H9 (cell line): ENCODE measurements around the gene HIRIP3. TPM values are rescaled to one million over a fixed set of nuclear protein-coding genes. Genes with fewer than 3 reads are reported as not detected.

Experiments used
- DNase-seq: peaks from one replicate; pipeline ENCODE4 v3.0.0-alpha.2; 2017
- H2AFZ ChIP-seq: one replicate; pipeline ENCODE4 v1.6.1; 2013; ENCODE audit warnings: mild to moderate bottlenecking, low read length, control low read depth, moderate library complexity
- H2AK5ac ChIP-seq: 2 replicates; pipeline ENCODE4 v1.6.1; 2013; ENCODE audit warnings: low read length, control low read depth, mixed read lengths; ENCODE audit not compliant: insufficient read length
- H2BK120ac ChIP-seq: one replicate; pipeline ENCODE4 v1.6.1; 2013; ENCODE audit warnings: low read depth, mild to moderate bottlenecking, low read length, control low read depth, inconsistent platforms; ENCODE audit not compliant: poor library complexity, severe bottlenecking
- H2BK12ac ChIP-seq: 2 replicates; pipeline ENCODE4 v1.6.1; 2013; ENCODE audit warnings: low read length, control low read depth, mixed read lengths, low read depth; ENCODE audit not compliant: insufficient read length
- H2BK15ac ChIP-seq: 2 replicates; pipeline ENCODE4 v1.6.1; 2013; ENCODE audit warnings: low read depth, low read length, control low read depth
- H2BK20ac ChIP-seq: one replicate; pipeline ENCODE4 v1.6.1; 2013; ENCODE audit warnings: low read depth, mild to moderate bottlenecking, low read length, control low read depth, inconsistent platforms; ENCODE audit not compliant: poor library complexity, severe bottlenecking
- H2BK5ac ChIP-seq: 2 replicates; pipeline ENCODE4 v1.6.1; 2013; ENCODE audit warnings: low read length, control low read depth, mixed read lengths; ENCODE audit not compliant: insufficient read length
- H3K14ac ChIP-seq: 2 replicates; pipeline ENCODE4 v1.6.1; 2013; ENCODE audit warnings: low read length, control low read depth; ENCODE audit not compliant: insufficient read depth
- H3K18ac ChIP-seq: 2 replicates; pipeline ENCODE4 v1.6.1; 2013; ENCODE audit warnings: low read depth, mild to moderate bottlenecking, mixed read lengths, low read length, control low read depth; ENCODE audit not compliant: insufficient read length
- H3K23ac ChIP-seq: 2 replicates; pipeline ENCODE4 v1.6.1; 2013; ENCODE audit warnings: low read length, control low read depth, mixed read lengths, low read depth; ENCODE audit not compliant: insufficient read length
- H3K23me2 ChIP-seq: 2 replicates; pipeline ENCODE4 v1.6.1; 2013; ENCODE audit warnings: low read depth, mild to moderate bottlenecking, mixed read lengths, low read length, control low read depth; ENCODE audit not compliant: insufficient read length, poor library complexity, severe bottlenecking
- H3K27ac ChIP-seq: 2 replicates; pipeline ENCODE4 v1.5.1; 2013; ENCODE audit warnings: low read length, control low read depth, mixed read lengths, low read depth; ENCODE audit not compliant: insufficient read length
- H3K27me3 ChIP-seq: 2 replicates; pipeline ENCODE4 v1.6.1; 2013; ENCODE audit warnings: low read length, control low read depth, inconsistent platforms; ENCODE audit not compliant: insufficient read depth
- H3K4ac ChIP-seq: 2 replicates; pipeline ENCODE4 v1.6.1; 2013; ENCODE audit warnings: low read depth, mild to moderate bottlenecking, control low read depth, inconsistent platforms, low read length, moderate library complexity
- H3K4me1 ChIP-seq: 2 replicates; pipeline ENCODE4 v1.6.1; 2013; ENCODE audit warnings: low read length, control low read depth, inconsistent platforms; ENCODE audit not compliant: insufficient read depth
- H3K4me2 ChIP-seq: 2 replicates; pipeline ENCODE4 v1.6.1; 2013; ENCODE audit warnings: low read length, control low read depth, mixed read lengths; ENCODE audit not compliant: insufficient read length, insufficient read depth
- H3K56ac ChIP-seq: 2 replicates; pipeline ENCODE4 v1.6.1; 2013; ENCODE audit warnings: low read depth, mild to moderate bottlenecking, mixed read lengths, low read length, control low read depth; ENCODE audit not compliant: insufficient read length
- H3K79me1 ChIP-seq: 2 replicates; pipeline ENCODE4 v1.6.1; 2013; ENCODE audit warnings: low read depth, mild to moderate bottlenecking, moderate library complexity, low read length, control low read depth, inconsistent platforms; ENCODE audit not compliant: insufficient read depth, poor library complexity, severe bottlenecking
- H3K79me2 ChIP-seq: 2 replicates; pipeline ENCODE4 v1.6.1; 2013; ENCODE audit warnings: low read length, control low read depth, inconsistent platforms; ENCODE audit not compliant: insufficient read depth
- H3K9ac ChIP-seq: 2 replicates; pipeline ENCODE4 v1.6.1; 2013; ENCODE audit warnings: low read length, control low read depth, mixed read lengths; ENCODE audit not compliant: insufficient read length; ENCODE audit errors: extremely low read depth
- H3K9me3 ChIP-seq: one replicate; pipeline ENCODE4 v1.6.1; 2013; ENCODE audit warnings: low read depth, low read length, inconsistent platforms; ENCODE audit not compliant: control insufficient read depth
- H3T11ph ChIP-seq: one replicate; pipeline ENCODE4 v1.6.1; 2013; ENCODE audit warnings: mild to moderate bottlenecking, low read length, control low read depth, inconsistent platforms
- H4K20me1 ChIP-seq: one replicate; pipeline ENCODE4 v1.6.1; 2013; ENCODE audit not compliant: control insufficient read depth, insufficient read length, insufficient read depth
- H4K5ac ChIP-seq: 2 replicates; pipeline ENCODE4 v1.6.1; 2013; ENCODE audit warnings: low read depth, mild to moderate bottlenecking, mixed read lengths, low read length, control low read depth; ENCODE audit not compliant: insufficient read length
- H4K8ac ChIP-seq: replicated peaks from 2 replicates; pipeline ENCODE4 v1.6.1; 2013; ENCODE audit warnings: low read length, control low read depth, mixed read lengths, low read depth; ENCODE audit not compliant: insufficient read length
- H4K91ac ChIP-seq: 2 replicates; pipeline ENCODE4 v1.6.1; 2013; ENCODE audit warnings: low read depth, mild to moderate bottlenecking, moderate library complexity, mixed read lengths, low read length, control low read depth; ENCODE audit not compliant: insufficient read length
- H3K27ac Mint-ChIP-seq, 3 experiments: 2 replicates in 2 of 3; 3 replicates in 1 of 3; pipeline ENCODE4 v1.8.0; 2020 to 2021; ENCODE audit warnings: mixed read lengths in 3 of 3, mild to moderate bottlenecking in 1 of 3, moderate library complexity in 1 of 3
- H3K27me3 Mint-ChIP-seq: 2 replicates; pipeline ENCODE4 v1.8.0; 2021; ENCODE audit warnings: low read depth, mild to moderate bottlenecking, moderate library complexity, mixed read lengths
- H3K36me3 Mint-ChIP-seq, 3 experiments: 2 replicates in 2 of 3; 3 replicates in 1 of 3; pipeline ENCODE4 v1.8.0; 2020 to 2021; ENCODE audit warnings: low read depth in 3 of 3, mixed read lengths in 3 of 3; ENCODE audit not compliant: insufficient read depth in 1 of 3
- H3K4me1 Mint-ChIP-seq, 2 experiments: 2 replicates each; pipeline ENCODE4 v1.8.0; 2020; ENCODE audit warnings: mixed read lengths in 2 of 2
- H3K4me3 Mint-ChIP-seq, 2 experiments: 2 replicates in 1 of 2; 3 replicates in 1 of 2; pipeline ENCODE4 v1.8.0; 2020 to 2021; ENCODE audit warnings: mild to moderate bottlenecking in 2 of 2, mixed read lengths in 2 of 2, moderate library complexity in 1 of 2
- H3K9me3 Mint-ChIP-seq, 2 experiments: 2 replicates in 1 of 2; 3 replicates in 1 of 2; pipeline ENCODE4 v1.8.0; 2020; ENCODE audit warnings: mild to moderate bottlenecking in 2 of 2, mixed read lengths in 2 of 2, moderate library complexity in 1 of 2
- CTCF ChIP-seq: fragments of 200-600 bp; sonication (generic); conservative IDR thresholded peaks from 3 replicates; pipeline ENCODE4 v1.8.0; 2021; ENCODE audit warnings: antibody characterized with exemption, mild to moderate bottlenecking
- WGBS: extraction: QIAGEN DNeasy Blood & Tissue Kit; methylation state at CpG from one replicate; pipeline ENCODE4 v1.1.7; 2013; ENCODE audit warnings: missing lambda C conversion rate, low lambda C conversion rate, mixed read lengths; ENCODE audit not compliant: insufficient read length; ENCODE audit errors: extremely low coverage; 5-methylcytosine and 5-hydroxymethylcytosine counted together
- total RNA-seq: library from RNA; stranded (reverse); gene quantifications from 2 replicates; pipeline ENCODE4 v1.2.1, GENCODE V29; 2021

HIRIP3 gene
- total RNA-seq, 1 experiment from 2014 or later, result 21.6 TPM

- peak; percentile 87 for DNase-seq
- no peak overlapping the region for H3K18ac ChIP-seq
- H3K9me3 ChIP-seq, result no peaks in the 10 kb centered on the region
- peak overlapping the region; percentile 76 for H3K4me2 ChIP-seq
- Mint-ChIP-seq H3K4me3 (peak overlapping the region; percentile 73 to 90), H3K27me3 (peaks cover 44% of the 10 kb centered on the region), H3K4me1 (peaks cover 27 to 41% of the 10 kb centered on the region in 2 experiments), H3K27ac (no peak overlapping the region), H3K36me3 (peaks cover 0 to 7% (median 5%) of the 10 kb centered on the region in 3 experiments; a peak in 4 of 7 replicates), H3K9me3 (no peaks in the 10 kb centered on the region; a peak in 1 of 5 replicates)
- H2BK15ac ChIP-seq, result no peak overlapping the region
- H2BK5ac ChIP-seq, result no peak overlapping the region
- H2BK120ac ChIP-seq, result no peak overlapping the region
- no peaks in the 10 kb centered on the region for H3K79me1 ChIP-seq
- H3K27ac ChIP-seq, result no peak overlapping the region
- no peaks in the 10 kb centered on the region for H4K20me1 ChIP-seq
- H3K27me3 ChIP-seq, result no peaks in the 10 kb centered on the region; the same call in 1 of the 2 replicates
- peaks cover 20% of the 10 kb centered on the region for H3K23me2 ChIP-seq
- no peak overlapping the region for H3K9ac ChIP-seq
- H3K79me2 ChIP-seq, result no peaks in the 10 kb centered on the region; the same call in 1 of the 2 replicates
- no peak overlapping the region for H2AFZ ChIP-seq
- no CpG with 5 or more reads among the region's 12 CpGs for WGBS
- no peak overlapping the region for H3K4ac ChIP-seq
- H3T11ph ChIP-seq, result no peak overlapping the region
- H3K56ac ChIP-seq, result no peak overlapping the region
- H4K91ac ChIP-seq, result no peak overlapping the region
- H4K8ac ChIP-seq, result no peak overlapping the region
- H2BK12ac ChIP-seq, result no peak overlapping the region
- H3K23ac ChIP-seq, result no peak overlapping the region
- TF ChIP-seq CTCF, result peak; percentile 93
- H4K5ac ChIP-seq, result no peak overlapping the region
- no peak overlapping the region for H2BK20ac ChIP-seq
- H3K4me1 ChIP-seq, result peaks cover 3% of the 10 kb centered on the region; the same call in 1 of the 2 replicates
- H3K14ac ChIP-seq, result no peak overlapping the region
- no peak overlapping the region for H2AK5ac ChIP-seq
Measured at GRCh38 chr16:30032083-30032819, 36.8 kb upstream of the HIRIP3 start.
